ENCODE measurements around the gene GAS7. TPM values are rescaled to one million over a fixed set of nuclear protein-coding genes. Genes with fewer than 3 reads are reported as not detected.

Gene GAS7
- total and polyA plus RNA-seq, 2 experiments from 2014 or later: 1.9 to 10.7 TPM

DNA sequence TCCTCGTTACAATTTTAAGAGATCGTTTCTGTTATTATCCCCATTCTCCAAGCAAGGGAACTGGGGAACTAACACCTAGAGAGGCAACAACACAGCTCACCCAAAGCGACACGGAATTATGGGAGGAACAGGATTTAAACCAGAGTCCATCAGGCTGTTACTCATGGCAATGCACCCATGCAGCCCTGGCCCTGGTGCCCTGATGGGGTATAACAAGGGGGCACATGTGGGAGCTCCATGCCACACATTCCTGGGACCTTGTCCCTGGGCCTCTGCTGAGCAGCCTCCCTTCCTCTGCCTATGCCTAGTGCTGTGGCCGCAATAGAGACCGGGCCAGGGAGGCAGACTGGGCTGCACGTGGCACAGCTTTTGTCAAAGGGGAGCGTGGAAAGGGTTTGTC, 280.1 kb downstream of the GAS7 start:
- Histone ChIP-seq H3K27me3 (ENCODE audit: insufficient read depth) (no peaks in the 10 kb centered on the region), H2AFZ (no peak overlapping the region), H3K4me1 (ENCODE audit: insufficient read depth) (no peaks in the 10 kb centered on the region), H3K4me3 (no peak overlapping the region), H3K79me2 (replicated peaks; ENCODE audit: insufficient read depth) (no peaks in the 10 kb centered on the region), H3F3A (replicated peaks; ENCODE audit: low read depth) (no peaks in the 10 kb centered on the region), H3K36me3 (ENCODE audit: insufficient read depth) (no peaks in the 10 kb centered on the region), H3K9me2 (ENCODE audit: insufficient read depth) (no peaks in the 10 kb centered on the region), H3K4me2 (no peak overlapping the region), H4K20me1 (replicated peaks; ENCODE audit: insufficient read depth) (no peaks in the 10 kb centered on the region), H3K27ac (ENCODE audit: low read depth) (no peak overlapping the region)
- Mint-ChIP-seq H3K27me3 (ENCODE audit: insufficient read depth, low read depth, poor library complexity) (peaks cover 7% of the 10 kb centered on the region), H3K9me3 (no peaks in the 10 kb centered on the region), H3K27ac (no peak overlapping the region), H3K4me1 (no peaks in the 10 kb centered on the region), H3K4me3 (no peak overlapping the region), H3K36me3 (ENCODE audit: low read depth) (no peaks in the 10 kb centered on the region)
- no peak for DNase-seq (ENCODE audit: low spot score)
- TF ChIP-seq STAT1 (IDR thresholded peaks at IDR 0.05; ENCODE audit: unreplicated experiment): no peak
- no peak for TF ChIP-seq REST (IDR thresholded peaks at IDR 0.05; ENCODE audit: unreplicated experiment)
- no peak for TF ChIP-seq ZNF462 (CRISPR knock-in tag; IDR thresholded peaks at IDR 0.05)
- no peak for TF ChIP-seq EZH2 (IDR thresholded peaks at IDR 0.05; ENCODE audit: low read depth, unreplicated experiment)
- no peak for TF ChIP-seq ZNF331 (CRISPR knock-in tag; IDR thresholded peaks at IDR 0.05; ENCODE audit: low read depth)
- no peak for TF ChIP-seq CTCF (conservative IDR thresholded peaks at IDR 0.05; ENCODE audit: low read depth in 2 of 2)
- TF ChIP-seq ZNF114 (CRISPR knock-in tag; IDR thresholded peaks at IDR 0.05): no peak
- TF ChIP-seq, protein P1, sequence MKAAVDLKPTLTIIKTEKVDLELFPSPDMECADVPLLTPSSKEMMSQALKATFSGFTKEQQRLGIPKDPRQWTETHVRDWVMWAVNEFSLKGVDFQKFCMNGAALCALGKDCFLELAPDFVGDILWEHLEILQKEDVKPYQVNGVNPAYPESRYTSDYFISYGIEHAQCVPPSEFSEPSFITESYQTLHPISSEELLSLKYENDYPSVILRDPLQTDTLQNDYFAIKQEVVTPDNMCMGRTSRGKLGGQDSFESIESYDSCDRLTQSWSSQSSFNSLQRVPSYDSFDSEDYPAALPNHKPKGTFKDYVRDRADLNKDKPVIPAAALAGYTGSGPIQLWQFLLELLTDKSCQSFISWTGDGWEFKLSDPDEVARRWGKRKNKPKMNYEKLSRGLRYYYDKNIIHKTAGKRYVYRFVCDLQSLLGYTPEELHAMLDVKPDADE (IDR thresholded peaks at IDR 0.05): no peak
- no peak for TF ChIP-seq EZH2phosphoT487 (IDR thresholded peaks at IDR 0.05; ENCODE audit: unreplicated experiment)
- TF ChIP-seq NANOG (IDR thresholded peaks at IDR 0.05; ENCODE audit: borderline replicate concordance): no peak
- TF ChIP-seq JUNB (IDR thresholded peaks at IDR 0.05; ENCODE audit: unreplicated experiment): no peak
- no peak for TF ChIP-seq POLR2AphosphoS5 (IDR thresholded peaks at IDR 0.05; ENCODE audit: low read depth)
- no peak for TF ChIP-seq CREB1 (CRISPR knock-in tag; IDR thresholded peaks at IDR 0.05; ENCODE audit: low read depth)
- ATAC-seq: no peak
